Caco-2 (cell line): ENCODE results near the gene RSU1. TPM values are rescaled to one million over a fixed set of nuclear protein-coding genes. Genes with fewer than 3 reads are reported as not detected.

Experiments used
- BruUV-seq: library from RNA; stranded (reverse); fragments of 400-500 nt; replicated peaks from 2 replicates; lab custom pipeline; 2021; lab: Mats Ljungman, UMichigan
- CTCF ChIA-PET: fragments of 300-600 bp; sonication (Branson Sonifier 250); formaldehyde crosslinking; loops from one replicate; lab custom pipeline; 2022; ENCODE audit warnings: antibody characterized with exemption; lab: Charles Lee
- POLR2A ChIA-PET: fragments of 300-600 bp; sonication (Branson Sonifier 250); formaldehyde crosslinking; loops from one replicate; lab custom pipeline; 2022; ENCODE audit warnings: antibody characterized with exemption; lab: Charles Lee
- DNase-seq, 2 experiments: peaks; one replicate each; pipeline versions ENCODE4 v3.0.0 to v3.0.0-alpha.2; 2020 to 2022
- H3K27me3 ChIP-seq: replicated peaks from 2 replicates; pipeline ENCODE4 v1.6.0; 2011; ENCODE audit warnings: low read length; ENCODE audit not compliant: control insufficient read depth, insufficient read depth
- H3K36me3 ChIP-seq: 2 replicates; pipeline ENCODE4 v1.5.1; 2011; ENCODE audit warnings: low read length; ENCODE audit not compliant: control insufficient read depth, insufficient read depth
- H3K4me1 ChIP-seq: fragments of 250-450 bp; sonication (Bioruptor Pico); 2 replicates; pipeline ENCODE4 v1.5.1; 2020; ENCODE audit warnings: mild to moderate bottlenecking
- H3K4me3 ChIP-seq: 2 replicates; pipeline ENCODE4 v1.5.1; 2011; ENCODE audit warnings: low read depth, mild to moderate bottlenecking, control low read depth, low read length
- H3K9me3 ChIP-seq: fragments of 250-450 bp; sonication (Bioruptor Pico); 2 replicates; pipeline ENCODE4 v1.5.1; 2020; ENCODE audit warnings: mild to moderate bottlenecking, moderate library complexity
- H3K27ac Mint-ChIP-seq: one replicate; pipeline ENCODE4 v1.8.0; 2022; ENCODE audit warnings: mixed read lengths; ENCODE audit not compliant: unreplicated experiment
- H3K27me3 Mint-ChIP-seq: one replicate; pipeline ENCODE4 v1.8.0; 2022; ENCODE audit warnings: mixed read lengths; ENCODE audit not compliant: insufficient read depth, unreplicated experiment
- H3K36me3 Mint-ChIP-seq: one replicate; pipeline ENCODE4 v1.8.0; 2022; ENCODE audit warnings: mild to moderate bottlenecking, mixed read lengths; ENCODE audit not compliant: insufficient read depth, unreplicated experiment
- H3K4me1 Mint-ChIP-seq: one replicate; pipeline ENCODE4 v1.8.0; 2022; ENCODE audit warnings: low read depth, mixed read lengths; ENCODE audit not compliant: unreplicated experiment
- H3K4me3 Mint-ChIP-seq: one replicate; pipeline ENCODE4 v1.8.0; 2022; ENCODE audit warnings: mild to moderate bottlenecking, moderate library complexity, mixed read lengths; ENCODE audit not compliant: unreplicated experiment
- H3K9me3 Mint-ChIP-seq: one replicate; pipeline ENCODE4 v1.8.0; 2022; ENCODE audit warnings: mixed read lengths; ENCODE audit not compliant: unreplicated experiment
- CTCF ChIP-seq, 2 experiments: fragments of 200-600 bp in 1 of 2; IDR thresholded peaks; 1 replicate in 1 of 2; 2 replicates in 1 of 2; pipeline versions ENCODE4 v1.5.1 to v1.8.0; 2011 to 2022; ENCODE audit warnings: antibody characterized with exemption in 1 of 2, control low read depth in 1 of 2, inconsistent platforms in 1 of 2, low read depth in 1 of 2, low read length in 1 of 2, mild to moderate bottlenecking in 1 of 2, moderate library complexity in 1 of 2; ENCODE audit not compliant: insufficient read depth in 1 of 2, severe bottlenecking in 1 of 2, unreplicated experiment in 1 of 2
- intact Hi-C: fragments of 100-400 bp; cut with micrococcal nuclease; formaldehyde crosslinking; loops from one replicate; pipeline ENCODE4 v1.10.0; 2022; ENCODE audit not compliant: unreplicated experiment
- total RNA-seq: library from RNA; stranded (reverse); gene quantifications from 2 replicates; pipeline ENCODE4 v1.2.3, GENCODE V29; 2022

Gene RSU1
- total RNA-seq, 1 experiment from 2014 or later = 62.0 TPM

GRCh38 chr10:16626697-16627096 lies 190.5 kb downstream of the RSU1 start:
- ChIA-PET POLR2A (no interaction called here), CTCF (no interaction called here)
- Histone ChIP-seq H3K4me3 (no peak overlapping the region), H3K27me3 (no peaks in the 10 kb centered on the region), H3K36me3 (no peaks in the 10 kb centered on the region), H3K9me3 (no peaks in the 10 kb centered on the region), H3K4me1 (no peaks in the 10 kb centered on the region)
- no peak for TF ChIP-seq CTCF (IDR thresholded peaks at IDR 0.05; ENCODE audit: insufficient read depth in 1 of 2, low read depth in 1 of 2, low read length in 1 of 2, severe bottlenecking in 1 of 2, unreplicated experiment in 1 of 2)
- Mint-ChIP-seq H3K4me1 (peaks cover 6% of the 10 kb centered on the region), H3K27ac (no peak overlapping the region), H3K27me3 (no peaks in the 10 kb centered on the region), H3K9me3 (no peaks in the 10 kb centered on the region), H3K4me3 (no peak overlapping the region), H3K36me3 (no peaks in the 10 kb centered on the region)
- no TSS peak for BruUV-seq
- no peak for DNase-seq
- intact Hi-C loops = no loop called here

GRCh38 chr10:16612981-16613355 lies 204.3 kb downstream of the RSU1 start:
- TF ChIP-seq CTCF (IDR thresholded peaks at IDR 0.05; ENCODE audit: insufficient read depth in 1 of 2, low read depth in 1 of 2, low read length in 1 of 2, severe bottlenecking in 1 of 2, unreplicated experiment in 1 of 2) = no peak
- H3K4me3 ChIP-seq = no peak overlapping the region
- Mint-ChIP-seq H3K27me3 (no peaks in the 10 kb centered on the region), H3K4me1 (no peaks in the 10 kb centered on the region), H3K9me3 (peaks cover 22% of the 10 kb centered on the region), H3K36me3 (no peaks in the 10 kb centered on the region), H3K4me3 (no peak overlapping the region), H3K27ac (no peak overlapping the region)
- ChIA-PET CTCF (no interaction called here), POLR2A (no interaction called here)
- no peaks in the 10 kb centered on the region for H3K9me3 ChIP-seq
- no peak for DNase-seq
- no peaks in the 10 kb centered on the region for H3K27me3 ChIP-seq
- BruUV-seq = no TSS peak
- no peaks in the 10 kb centered on the region for H3K36me3 ChIP-seq
- intact Hi-C loops = loop anchor here (1.0 kb wide), 1 partner anchor 57 kb away; no protein-coding TSS in a partner anchor
- no peaks in the 10 kb centered on the region for H3K4me1 ChIP-seq

- Mint-ChIP-seq H3K27me3 (no peaks in the 10 kb centered on the region), H3K4me3 (no peak overlapping the region), H3K27ac (no peak overlapping the region), H3K4me1 (no peaks in the 10 kb centered on the region), H3K9me3 (peaks cover 22% of the 10 kb centered on the region), H3K36me3 (no peaks in the 10 kb centered on the region)
- DNase-seq = peak in 1 of 2 experiments; percentile 66
- CTCF ChIA-PET = no interaction called here
- BruUV-seq = no TSS peak
- no peaks in the 10 kb centered on the region for H3K4me1 ChIP-seq
- no peak overlapping the region for H3K4me3 ChIP-seq
- H3K27me3 ChIP-seq = no peaks in the 10 kb centered on the region
- POLR2A ChIA-PET = no interaction called here
- H3K9me3 ChIP-seq = no peaks in the 10 kb centered on the region
- no peak for TF ChIP-seq CTCF (IDR thresholded peaks at IDR 0.05; ENCODE audit: insufficient read depth in 1 of 2, low read depth in 1 of 2, low read length in 1 of 2, severe bottlenecking in 1 of 2, unreplicated experiment in 1 of 2)
- intact Hi-C loops = loop anchor here (1.0 kb wide), 1 partner anchor 58 kb away; no protein-coding TSS in a partner anchor
- H3K36me3 ChIP-seq = no peaks in the 10 kb centered on the region
Observed at GRCh38 chr10:16612115-16612980, 204.9 kb downstream of the RSU1 start.
